DOHH2 (cell line): ENCODE measurements around the gene STK38L.

Experiments used
- H3F3A ChIP-seq: fragments of 200-600 bp; sonication (generic), shearing (Covaris generic); 2 replicates; pipeline ENCODE4 v1.6.0; 2016; ENCODE audit warnings: antibody characterized with exemption, mild to moderate bottlenecking; ENCODE audit not compliant: control insufficient read depth, insufficient read depth
- H3K27ac ChIP-seq: fragments of 200-600 bp; sonication (generic); 2 replicates; pipeline ENCODE4 v1.5.1; 2014; ENCODE audit warnings: low read depth, mild to moderate bottlenecking, low read length, moderate library complexity
- H3K27me3 ChIP-seq: fragments of 200-600 bp; sonication (generic); 2 replicates; pipeline ENCODE4 v1.6.1; 2014; ENCODE audit warnings: mild to moderate bottlenecking, low read length, mixed read lengths; ENCODE audit not compliant: control insufficient read depth
- H3K36me3 ChIP-seq: fragments of 200-600 bp; sonication (generic); 2 replicates; pipeline ENCODE4 v1.6.1; 2014; ENCODE audit warnings: mild to moderate bottlenecking, low read length, moderate library complexity, mixed read lengths; ENCODE audit not compliant: control insufficient read depth
- H3K4me1 ChIP-seq: fragments of 200-600 bp; sonication (generic); 2 replicates; pipeline ENCODE4 v1.6.1; 2014; ENCODE audit warnings: mild to moderate bottlenecking, low read length, mixed read lengths; ENCODE audit not compliant: control insufficient read depth
- H3K4me2 ChIP-seq: fragments of 200-600 bp; sonication (generic); 2 replicates; pipeline ENCODE4 v1.6.0; 2014; ENCODE audit warnings: mild to moderate bottlenecking, low read length, moderate library complexity
- H3K4me3 ChIP-seq: fragments of 200-600 bp; sonication (generic); 2 replicates; pipeline ENCODE4 v1.5.1; 2014; ENCODE audit warnings: mild to moderate bottlenecking, low read length, mixed read lengths
- H3K79me2 ChIP-seq: fragments of 200-600 bp; sonication (generic); 2 replicates; pipeline ENCODE4 v1.6.1; 2014; ENCODE audit warnings: mild to moderate bottlenecking, low read length, mixed read lengths; ENCODE audit not compliant: control insufficient read depth
- H3K9me2 ChIP-seq: fragments of 200-600 bp; sonication (generic); replicated peaks from 2 replicates; pipeline ENCODE4 v1.6.1; 2014; ENCODE audit warnings: mild to moderate bottlenecking, low read length, mixed read lengths; ENCODE audit not compliant: control insufficient read depth
- H3K9me3 ChIP-seq: fragments of 200-600 bp; sonication (generic); 2 replicates; pipeline ENCODE4 v1.6.1; 2014; ENCODE audit warnings: antibody characterized with exemption, low read length, mixed read lengths; ENCODE audit not compliant: control insufficient read depth, insufficient read depth
- H4K20me1 ChIP-seq: fragments of 200-600 bp; sonication (generic); 2 replicates; pipeline ENCODE4 v1.6.0; 2014; ENCODE audit warnings: low read depth, mild to moderate bottlenecking, antibody characterized with exemption, low read length, moderate library complexity; ENCODE audit not compliant: control insufficient read depth, insufficient read depth
- EZH2phosphoT487 ChIP-seq: fragments of 200-600 bp; sonication (generic); IDR thresholded peaks from 2 replicates; pipeline ENCODE4 v1.6.1; 2017; ENCODE audit warnings: borderline replicate concordance, mild to moderate bottlenecking, antibody characterized with exemption, low read length, moderate library complexity, mixed read lengths
- TF ChIP-seq, protein P1 (sequence below): fragments of 200-600 bp; sonication (generic); IDR thresholded peaks from one replicate; pipeline ENCODE4 v1.5.1; 2014; ENCODE audit warnings: antibody characterized with exemption, mild to moderate bottlenecking, low read depth, low read length; ENCODE audit not compliant: poor library complexity, severe bottlenecking

The STK38L gene

DNA sequence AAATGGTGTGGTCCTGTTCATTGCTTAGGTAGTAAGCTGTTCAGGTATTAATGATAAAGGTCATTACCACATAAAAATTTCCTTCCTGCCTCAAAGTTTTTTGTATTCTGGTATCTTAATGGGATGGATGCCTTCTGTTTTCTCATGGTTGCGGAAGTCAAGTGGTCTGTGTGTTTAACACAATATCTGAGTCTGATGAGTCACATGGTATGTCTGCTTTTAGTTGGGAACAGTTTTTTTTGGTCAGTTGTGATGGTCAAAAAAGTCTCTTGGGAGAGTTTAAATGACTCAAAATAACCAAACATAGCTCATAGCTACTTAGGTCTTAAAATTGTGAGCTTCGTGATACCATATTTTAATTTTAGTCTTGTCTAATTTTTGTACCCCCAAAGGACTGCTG is 40.7 kb downstream of the STK38L start:
- peaks cover 25% of the 10 kb centered on the region for H3K4me1 ChIP-seq
- TF ChIP-seq, protein P1, sequence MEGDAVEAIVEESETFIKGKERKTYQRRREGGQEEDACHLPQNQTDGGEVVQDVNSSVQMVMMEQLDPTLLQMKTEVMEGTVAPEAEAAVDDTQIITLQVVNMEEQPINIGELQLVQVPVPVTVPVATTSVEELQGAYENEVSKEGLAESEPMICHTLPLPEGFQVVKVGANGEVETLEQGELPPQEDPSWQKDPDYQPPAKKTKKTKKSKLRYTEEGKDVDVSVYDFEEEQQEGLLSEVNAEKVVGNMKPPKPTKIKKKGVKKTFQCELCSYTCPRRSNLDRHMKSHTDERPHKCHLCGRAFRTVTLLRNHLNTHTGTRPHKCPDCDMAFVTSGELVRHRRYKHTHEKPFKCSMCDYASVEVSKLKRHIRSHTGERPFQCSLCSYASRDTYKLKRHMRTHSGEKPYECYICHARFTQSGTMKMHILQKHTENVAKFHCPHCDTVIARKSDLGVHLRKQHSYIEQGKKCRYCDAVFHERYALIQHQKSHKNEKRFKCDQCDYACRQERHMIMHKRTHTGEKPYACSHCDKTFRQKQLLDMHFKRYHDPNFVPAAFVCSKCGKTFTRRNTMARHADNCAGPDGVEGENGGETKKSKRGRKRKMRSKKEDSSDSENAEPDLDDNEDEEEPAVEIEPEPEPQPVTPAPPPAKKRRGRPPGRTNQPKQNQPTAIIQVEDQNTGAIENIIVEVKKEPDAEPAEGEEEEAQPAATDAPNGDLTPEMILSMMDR, result no peak
- TF ChIP-seq EZH2phosphoT487, result no peak
- H3K79me2 ChIP-seq, result no peaks in the 10 kb centered on the region
- H4K20me1 ChIP-seq, result no peaks in the 10 kb centered on the region
- H3K4me2 ChIP-seq, result no peak overlapping the region
- no peaks in the 10 kb centered on the region for H3K9me3 ChIP-seq
- no peaks in the 10 kb centered on the region for H3K9me2 ChIP-seq
- H3K36me3 ChIP-seq, result no peaks in the 10 kb centered on the region
- H3K27me3 ChIP-seq, result no peaks in the 10 kb centered on the region
- H3K27ac ChIP-seq, result no peak overlapping the region
- H3F3A ChIP-seq, result no peaks in the 10 kb centered on the region
- H3K4me3 ChIP-seq, result no peak overlapping the region

DNA sequence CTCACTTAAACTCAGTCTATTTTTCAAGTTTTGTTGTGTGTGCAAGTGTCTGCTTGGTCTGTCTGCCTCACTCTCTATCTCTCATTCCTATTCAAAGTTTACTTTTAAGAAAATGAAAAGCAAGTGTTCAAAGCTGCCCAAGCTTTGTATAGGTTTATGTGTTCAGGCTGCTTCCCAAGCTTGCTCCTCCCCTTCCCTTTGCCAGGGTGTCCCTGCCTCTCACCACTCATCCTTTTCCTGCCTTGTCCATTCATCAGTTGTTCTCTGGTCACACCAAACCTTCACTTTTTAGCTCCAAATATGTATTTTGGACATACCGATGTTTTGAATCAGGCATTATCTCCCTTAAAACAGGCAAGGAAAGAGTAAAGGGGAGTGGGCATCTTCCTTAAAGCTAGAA is 41.3 kb downstream of the STK38L start:
- Histone ChIP-seq H3K36me3 (no peaks in the 10 kb centered on the region), H4K20me1 (no peaks in the 10 kb centered on the region), H3K27me3 (no peaks in the 10 kb centered on the region), H3K9me2 (no peaks in the 10 kb centered on the region), H3K4me2 (no peak overlapping the region), H3K9me3 (no peaks in the 10 kb centered on the region), H3K4me3 (no peak overlapping the region), H3F3A (no peaks in the 10 kb centered on the region), H3K27ac (no peak overlapping the region), H3K4me1 (peaks cover 31% of the 10 kb centered on the region), H3K79me2 (no peaks in the 10 kb centered on the region)
- TF ChIP-seq EZH2phosphoT487, result no peak
- TF ChIP-seq, protein P1, result no peak

DNA sequence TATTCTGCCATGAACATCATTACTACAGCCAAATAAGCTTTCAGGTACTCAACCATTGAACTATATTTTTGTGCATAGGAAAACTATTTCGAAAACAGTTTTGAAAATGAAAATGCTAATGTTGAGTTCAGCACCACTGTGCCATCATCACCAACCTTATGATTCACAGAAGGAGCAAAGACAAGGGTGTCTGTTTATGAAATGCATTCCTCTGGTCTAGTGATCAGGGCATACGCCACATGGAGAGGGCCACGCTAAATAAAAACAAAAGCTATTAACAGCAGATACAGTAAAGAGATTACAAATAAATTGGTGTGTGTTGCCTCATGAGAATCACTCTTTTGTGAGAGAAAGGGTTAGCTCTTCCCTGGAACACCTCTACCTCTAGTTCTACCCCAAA is 45.3 kb downstream of the STK38L start:
- TF ChIP-seq, protein P1, result no peak
- no peak for TF ChIP-seq EZH2phosphoT487
- Histone ChIP-seq H3F3A (no peaks in the 10 kb centered on the region), H3K9me3 (no peaks in the 10 kb centered on the region), H3K4me3 (no peak overlapping the region), H3K27me3 (no peaks in the 10 kb centered on the region), H3K36me3 (no peaks in the 10 kb centered on the region), H3K9me2 (no peaks in the 10 kb centered on the region), H4K20me1 (no peaks in the 10 kb centered on the region), H3K27ac (no peak overlapping the region), H3K4me2 (peak overlapping the region; percentile 37; the same call in 1 of the 2 replicates), H3K79me2 (peaks cover 2% of the 10 kb centered on the region; the same call in 1 of the 2 replicates), H3K4me1 (peaks cover 39% of the 10 kb centered on the region)
